GM12875 (cell line): Measurements from ENCODE around the gene DENND5A.
"Not testable (repeated sequence)": the region's sequence is repeated elsewhere in the genome, so short reads cannot be mapped to it uniquely, and the experiment has no call there.

Experiments
- H3K4me3 ChIP-seq: one replicate; pipeline ENCODE4 v1.5.1; 2011; ENCODE audit warnings: low read depth, low read length, control low read depth
- CTCF ChIP-seq: IDR thresholded peaks from 2 replicates; pipeline ENCODE4 v1.5.1; 2011; ENCODE audit warnings: low read depth, mild to moderate bottlenecking, control low read depth, inconsistent platforms, low read length, moderate library complexity, borderline replicate concordance; ENCODE audit not compliant: insufficient read depth

Gene DENND5A

GRCh38 chr11:9200471-9200870 is 64.7 kb downstream of the DENND5A start:
- no peak overlapping the region for H3K4me3 ChIP-seq
- TF ChIP-seq CTCF, result no peak

- no peak for TF ChIP-seq CTCF
Observed at GRCh38 chr11:9193316-9193715, 71.8 kb downstream of the DENND5A start.

GRCh38 chr11:9192561-9192960 is 72.6 kb downstream of the DENND5A start:
- no peak for TF ChIP-seq CTCF
- no peak overlapping the region for H3K4me3 ChIP-seq

More at GRCh38 chr11:9193316-9193715, 71.8 kb downstream of the DENND5A start:
- H3K4me3 ChIP-seq, result no peak overlapping the region

GRCh38 chr11:9190326-9191016 is 74.7 kb downstream of the DENND5A start:
- not testable (repeated sequence) for H3K4me3 ChIP-seq

- H3K4me3 ChIP-seq, result not testable (repeated sequence)
Observed at GRCh38 chr11:9188860-9189259, 76.3 kb downstream of the DENND5A start.

- no peak overlapping the region for H3K4me3 ChIP-seq
- no peak for TF ChIP-seq CTCF
Observed at GRCh38 chr11:9187616-9188015, 77.5 kb downstream of the DENND5A start.

GRCh38 chr11:9184516-9184915 is 80.6 kb downstream of the DENND5A start:
- no peak overlapping the region for H3K4me3 ChIP-seq
- no peak for TF ChIP-seq CTCF

GRCh38 chr11:9182180-9182871 is 82.8 kb downstream of the DENND5A start:
- no peak for TF ChIP-seq CTCF
- no peak overlapping the region for H3K4me3 ChIP-seq
